Endodermal cell (in vitro differentiated cells): ENCODE measurements around the gene CARMIL3. TPM values are rescaled to one million over a fixed set of nuclear protein-coding genes. Genes with fewer than 3 reads are reported as not detected.

Source experiments
- DNase-seq: peaks from one replicate; pipeline ENCODE4 v3.0.0-alpha.2; 2017
- H3K27ac ChIP-seq: 2 replicates; pipeline ENCODE4 v1.5.1; 2013; ENCODE audit warnings: mild to moderate bottlenecking, low read depth, low read length, moderate library complexity
- H3K27me3 ChIP-seq: 2 replicates; pipeline ENCODE4 v1.6.1; 2013; ENCODE audit warnings: mild to moderate bottlenecking, low read length, moderate library complexity; ENCODE audit not compliant: insufficient read depth, control insufficient read depth, poor library complexity, severe bottlenecking
- H3K36me3 ChIP-seq: 2 replicates; pipeline ENCODE4 v1.7.0; 2013; ENCODE audit warnings: mild to moderate bottlenecking, low read length, moderate library complexity; ENCODE audit not compliant: control insufficient read depth, insufficient read depth
- H3K4me1 ChIP-seq: one replicate; pipeline ENCODE4 v1.7.0; 2013; ENCODE audit warnings: low read length; ENCODE audit not compliant: control insufficient read depth, insufficient read depth
- H3K4me3 ChIP-seq: 2 replicates; pipeline ENCODE4 v1.5.1; 2013; ENCODE audit warnings: mild to moderate bottlenecking, low read length, moderate library complexity
- H3K9ac ChIP-seq: 2 replicates; pipeline ENCODE4 v1.6.1; 2013; ENCODE audit warnings: mild to moderate bottlenecking, low read length, moderate library complexity; ENCODE audit not compliant: poor library complexity, severe bottlenecking; ENCODE audit errors: extremely low read depth
- H3K9me3 ChIP-seq: 2 replicates; pipeline ENCODE4 v1.6.1; 2013; ENCODE audit warnings: mild to moderate bottlenecking, low read length, moderate library complexity; ENCODE audit not compliant: control insufficient read depth
- H3K27ac Mint-ChIP-seq: 2 replicates; pipeline ENCODE4 v1.8.0; 2020; ENCODE audit warnings: mixed read lengths
- H3K27me3 Mint-ChIP-seq: 2 replicates; pipeline ENCODE4 v1.8.0; 2021; ENCODE audit warnings: mild to moderate bottlenecking, mixed read lengths; ENCODE audit not compliant: insufficient read depth
- H3K36me3 Mint-ChIP-seq: 2 replicates; pipeline ENCODE4 v1.8.0; 2020; ENCODE audit warnings: low read depth, mixed read lengths
- H3K4me1 Mint-ChIP-seq: 2 replicates; pipeline ENCODE4 v1.8.0; 2020; ENCODE audit warnings: mixed read lengths
- H3K4me3 Mint-ChIP-seq: 2 replicates; pipeline ENCODE4 v1.8.0; 2020; ENCODE audit warnings: mild to moderate bottlenecking, moderate library complexity, mixed read lengths
- H3K9me3 Mint-ChIP-seq: 2 replicates; pipeline ENCODE4 v1.8.0; 2020; ENCODE audit warnings: mild to moderate bottlenecking, mixed read lengths
- CTCF ChIP-seq: fragments of 200-600 bp; sonication (generic); conservative IDR thresholded peaks from 2 replicates; pipeline ENCODE4 v1.5.0; 2021; ENCODE audit warnings: antibody characterized with exemption, mild to moderate bottlenecking
- WGBS, 2 experiments: methylation state at CpG; one replicate each; pipeline versions ENCODE4 v1.1.5 to v1.1.7; 2013; ENCODE audit warnings: missing lambda C conversion rate in 2 of 2, mixed read lengths in 1 of 2; ENCODE audit not compliant: insufficient coverage in 1 of 2, insufficient read length in 1 of 2; 5-methylcytosine and 5-hydroxymethylcytosine counted together
- total RNA-seq, 2 donors: library from RNA; stranded (reverse); fragmentation: NEBNext Ultra II Directional in 1 of 2; extraction: Animal tissue kit (Norgen Biotek cat#: 25700) in 1 of 2; gene quantifications; 2 replicates in 1 of 2; 3 replicates in 1 of 2; pipeline ENCODE4 v1.2.1, GENCODE V29; 2021

CARMIL3 gene
- total RNA-seq, 2 donors from 2014 or later = 2.1 to 4.4 TPM

GRCh38 chr14:24063263-24063836 lies 11.5 kb downstream of the CARMIL3 start:
- no peak overlapping the region for H3K27ac ChIP-seq
- no peak overlapping the region for H3K4me3 Mint-ChIP-seq

GRCh38 chr14:24064091-24064795 lies 12.4 kb downstream of the CARMIL3 start:
- H3K36me3 Mint-ChIP-seq = no peaks in the 10 kb centered on the region
- WGBS, 2 experiments = 81 to 91% methylated on average over 5 to 7 of the region's 7 CpGs

More at GRCh38 chr14:24063263-24063836, 11.5 kb downstream of the CARMIL3 start:
- no peaks in the 10 kb centered on the region for H3K27me3 Mint-ChIP-seq
- H3K4me3 ChIP-seq = no peak overlapping the region
- H3K4me1 ChIP-seq = no peaks in the 10 kb centered on the region
- 88 to 90% methylated on average over 2 to 4 of the region's 4 CpGs for WGBS, 2 experiments
- no peaks in the 10 kb centered on the region for H3K36me3 ChIP-seq
- H3K4me1 Mint-ChIP-seq = no peaks in the 10 kb centered on the region
- H3K9me3 ChIP-seq = no peaks in the 10 kb centered on the region
- no peaks in the 10 kb centered on the region for H3K9me3 Mint-ChIP-seq
- no peak overlapping the region for H3K27ac Mint-ChIP-seq
- TF ChIP-seq CTCF = no peak
- no peaks in the 10 kb centered on the region for H3K36me3 Mint-ChIP-seq
- no peak overlapping the region for H3K9ac ChIP-seq
- DNase-seq = no peak
- H3K27me3 ChIP-seq = no peaks in the 10 kb centered on the region

GRCh38 chr14:24064856-24065255 lies 13.0 kb downstream of the CARMIL3 start:
- H3K36me3 ChIP-seq = no peaks in the 10 kb centered on the region
- 98% methylated on average over 12 of the region's 15 CpGs; no CpG with 5 or more reads in 1 of the 2 experiments for WGBS, 2 experiments
- H3K4me1 Mint-ChIP-seq = no peaks in the 10 kb centered on the region
- H3K27ac ChIP-seq = no peak overlapping the region
- H3K9me3 ChIP-seq = no peaks in the 10 kb centered on the region
- H3K36me3 Mint-ChIP-seq = no peaks in the 10 kb centered on the region
- H3K4me3 Mint-ChIP-seq = no peak overlapping the region
- no peaks in the 10 kb centered on the region for H3K4me1 ChIP-seq
- H3K9ac ChIP-seq = no peak overlapping the region
- no peak for TF ChIP-seq CTCF
- DNase-seq = no peak
- no peaks in the 10 kb centered on the region for H3K27me3 ChIP-seq
- no peaks in the 10 kb centered on the region for H3K9me3 Mint-ChIP-seq
- no peaks in the 10 kb centered on the region for H3K27me3 Mint-ChIP-seq
- H3K27ac Mint-ChIP-seq = no peak overlapping the region
- H3K4me3 ChIP-seq = no peak overlapping the region

More at GRCh38 chr14:24064091-24064795, 12.4 kb downstream of the CARMIL3 start:
- no peak for TF ChIP-seq CTCF
- Histone ChIP-seq H3K4me3 (no peak overlapping the region), H3K4me1 (no peaks in the 10 kb centered on the region), H3K9ac (no peak overlapping the region), H3K27me3 (no peaks in the 10 kb centered on the region), H3K27ac (no peak overlapping the region), H3K9me3 (no peaks in the 10 kb centered on the region), H3K36me3 (no peaks in the 10 kb centered on the region)
- H3K27me3 Mint-ChIP-seq = no peaks in the 10 kb centered on the region
- no peaks in the 10 kb centered on the region for H3K9me3 Mint-ChIP-seq
- H3K27ac Mint-ChIP-seq = no peak overlapping the region
- no peak overlapping the region for H3K4me3 Mint-ChIP-seq
- no peak for DNase-seq
- H3K4me1 Mint-ChIP-seq = no peaks in the 10 kb centered on the region
